Fibroblast of mammary gland (primary cell): Measurements from ENCODE around the gene MDFI.

Experiments
- DNase-seq: peaks from one replicate; pipeline ENCODE4 v3.0.0-alpha.2; 2010; ENCODE audit warnings: low read depth
- H3K4me3 ChIP-seq: 2 replicates; pipeline ENCODE4 v1.5.1; 2011; ENCODE audit warnings: low read depth, mild to moderate bottlenecking, low read length, moderate library complexity; ENCODE audit not compliant: control insufficient read depth
- TF ChIP-seq, protein P1 (sequence below): conservative IDR thresholded peaks from 2 replicates; pipeline ENCODE4 v1.5.1; 2011; ENCODE audit warnings: low read depth, low read length, inconsistent platforms; ENCODE audit not compliant: control insufficient read depth, insufficient read depth

The MDFI gene

GRCh38 chr6:41702089-41702745 lies 63.9 kb downstream of the MDFI start:
- TF ChIP-seq, protein P1, sequence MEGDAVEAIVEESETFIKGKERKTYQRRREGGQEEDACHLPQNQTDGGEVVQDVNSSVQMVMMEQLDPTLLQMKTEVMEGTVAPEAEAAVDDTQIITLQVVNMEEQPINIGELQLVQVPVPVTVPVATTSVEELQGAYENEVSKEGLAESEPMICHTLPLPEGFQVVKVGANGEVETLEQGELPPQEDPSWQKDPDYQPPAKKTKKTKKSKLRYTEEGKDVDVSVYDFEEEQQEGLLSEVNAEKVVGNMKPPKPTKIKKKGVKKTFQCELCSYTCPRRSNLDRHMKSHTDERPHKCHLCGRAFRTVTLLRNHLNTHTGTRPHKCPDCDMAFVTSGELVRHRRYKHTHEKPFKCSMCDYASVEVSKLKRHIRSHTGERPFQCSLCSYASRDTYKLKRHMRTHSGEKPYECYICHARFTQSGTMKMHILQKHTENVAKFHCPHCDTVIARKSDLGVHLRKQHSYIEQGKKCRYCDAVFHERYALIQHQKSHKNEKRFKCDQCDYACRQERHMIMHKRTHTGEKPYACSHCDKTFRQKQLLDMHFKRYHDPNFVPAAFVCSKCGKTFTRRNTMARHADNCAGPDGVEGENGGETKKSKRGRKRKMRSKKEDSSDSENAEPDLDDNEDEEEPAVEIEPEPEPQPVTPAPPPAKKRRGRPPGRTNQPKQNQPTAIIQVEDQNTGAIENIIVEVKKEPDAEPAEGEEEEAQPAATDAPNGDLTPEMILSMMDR = no peak
- H3K4me3 ChIP-seq = no peak overlapping the region
- DNase-seq = no peak

DNA sequence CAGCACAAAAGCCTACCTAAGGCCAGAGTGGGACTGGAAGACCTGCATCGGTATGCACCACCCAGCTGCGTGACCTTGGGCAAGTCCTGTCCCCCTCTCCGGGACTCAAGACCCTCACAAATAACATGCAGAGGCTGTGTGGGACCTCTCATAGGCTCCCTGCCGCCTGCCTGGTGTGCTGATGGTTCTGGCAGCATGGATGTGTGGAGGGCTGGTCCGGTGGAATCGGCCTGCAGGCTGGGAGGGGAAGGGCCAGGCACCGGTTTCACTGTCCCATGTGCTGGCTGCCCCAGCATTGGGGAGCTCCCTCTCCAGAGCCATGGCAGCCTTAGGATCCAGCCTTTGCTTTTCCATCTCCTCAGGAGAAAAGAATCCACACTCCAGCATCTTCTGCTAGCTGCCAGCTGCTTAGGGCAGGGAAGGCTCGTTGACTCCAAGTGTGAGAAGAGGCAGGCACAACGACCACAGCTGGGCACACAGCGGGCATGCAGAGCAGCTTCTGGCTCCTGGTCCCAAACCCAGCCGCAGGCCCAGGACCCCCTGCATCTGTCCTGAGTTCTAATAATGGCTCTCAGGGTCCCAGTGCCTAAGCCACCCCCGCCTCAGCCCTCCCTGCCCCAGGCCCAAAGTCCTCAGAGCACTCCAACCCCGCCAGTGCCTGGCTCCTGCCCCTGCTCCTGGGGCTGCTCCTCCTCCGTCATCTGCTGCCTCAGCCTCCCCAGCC lies 64.7 kb downstream of the MDFI start:
- H3K4me3 ChIP-seq = no peak overlapping the region
- TF ChIP-seq, protein P1 = no peak
- no peak for DNase-seq
